SU-DHL-6 (cell line): ENCODE results near the gene SEMA5A.

ENCODE experiments used
- H2AFZ ChIP-seq: fragments of 200-600 bp; sonication (generic); 2 replicates; pipeline ENCODE4 v1.6.1; 2014; ENCODE audit warnings: low read depth, mild to moderate bottlenecking, moderate library complexity, mixed read lengths, antibody characterized with exemption, low read length; ENCODE audit not compliant: severe bottlenecking
- H3F3A ChIP-seq: fragments of 200-600 bp; shearing (Covaris generic); 2 replicates; pipeline ENCODE4 v1.6.0; 2016; ENCODE audit warnings: antibody characterized with exemption, mild to moderate bottlenecking; ENCODE audit not compliant: insufficient read depth
- H3K27ac ChIP-seq: fragments of 200-600 bp; sonication (generic); 2 replicates; pipeline ENCODE4 v1.5.1; 2016; ENCODE audit warnings: low read depth, mild to moderate bottlenecking, low read length, moderate library complexity, mixed read lengths
- H3K27me3 ChIP-seq: fragments of 200-600 bp; sonication (generic), shearing (Covaris generic); 2 replicates; pipeline ENCODE4 v1.6.0; 2014; ENCODE audit warnings: mild to moderate bottlenecking, low read length
- H3K36me3 ChIP-seq: fragments of 200-600 bp; sonication (generic); 2 replicates; pipeline ENCODE4 v1.6.1; 2014; ENCODE audit warnings: mild to moderate bottlenecking, low read length, mixed read lengths
- H3K4me2 ChIP-seq: fragments of 300-600, 200-600 bp; shearing (Covaris generic), sonication (generic); 2 replicates; pipeline ENCODE4 v1.6.0; 2014; ENCODE audit warnings: low read length, low read depth, mild to moderate bottlenecking; ENCODE audit not compliant: poor library complexity, severe bottlenecking
- H3K4me3 ChIP-seq: fragments of 200-600 bp; sonication (generic); 2 replicates; pipeline ENCODE4 v1.5.1; 2014; ENCODE audit warnings: antibody characterized with exemption, low read length, mild to moderate bottlenecking, mixed read lengths; ENCODE audit not compliant: insufficient read depth, poor library complexity, severe bottlenecking
- H3K79me2 ChIP-seq: fragments of 200-600 bp; sonication (generic); 2 replicates; pipeline ENCODE4 v1.6.1; 2014; ENCODE audit warnings: mild to moderate bottlenecking, low read length, moderate library complexity; ENCODE audit not compliant: insufficient read depth
- H3K9ac ChIP-seq: fragments of 200-600 bp; sonication (generic); 2 replicates; pipeline ENCODE4 v1.7.0; 2014; ENCODE audit warnings: mild to moderate bottlenecking, low read length
- H3K9me2 ChIP-seq: fragments of 200-600 bp; sonication (generic); replicated peaks from 2 replicates; pipeline ENCODE4 v1.6.1; 2014; ENCODE audit warnings: low read length; ENCODE audit not compliant: insufficient read depth
- H3K9me3 ChIP-seq: fragments of 200-600 bp; sonication (generic); 2 replicates; pipeline ENCODE4 v1.6.1; 2014; ENCODE audit warnings: low read length, mixed read lengths; ENCODE audit not compliant: insufficient read depth
- H4K20me1 ChIP-seq: fragments of 200-600 bp; sonication (generic); 2 replicates; pipeline ENCODE4 v1.6.1; 2014; ENCODE audit warnings: low read depth, mild to moderate bottlenecking, antibody characterized with exemption, low read length, moderate library complexity, mixed read lengths
- EZH2phosphoT487 ChIP-seq: fragments of 200-600 bp; sonication (generic), shearing (Covaris generic); conservative IDR thresholded peaks from 2 replicates; pipeline ENCODE4 v1.6.1; 2018; ENCODE audit warnings: mild to moderate bottlenecking, antibody characterized with exemption, low read length, moderate library complexity, mixed read lengths
- TF ChIP-seq, protein P1 (sequence below): fragments of 200-600 bp; sonication (generic); IDR thresholded peaks from one replicate; pipeline ENCODE4 v1.5.1; 2017; ENCODE audit warnings: antibody characterized with exemption, mild to moderate bottlenecking, low read length, moderate library complexity; ENCODE audit not compliant: insufficient read depth, poor library complexity, severe bottlenecking

Gene SEMA5A

DNA sequence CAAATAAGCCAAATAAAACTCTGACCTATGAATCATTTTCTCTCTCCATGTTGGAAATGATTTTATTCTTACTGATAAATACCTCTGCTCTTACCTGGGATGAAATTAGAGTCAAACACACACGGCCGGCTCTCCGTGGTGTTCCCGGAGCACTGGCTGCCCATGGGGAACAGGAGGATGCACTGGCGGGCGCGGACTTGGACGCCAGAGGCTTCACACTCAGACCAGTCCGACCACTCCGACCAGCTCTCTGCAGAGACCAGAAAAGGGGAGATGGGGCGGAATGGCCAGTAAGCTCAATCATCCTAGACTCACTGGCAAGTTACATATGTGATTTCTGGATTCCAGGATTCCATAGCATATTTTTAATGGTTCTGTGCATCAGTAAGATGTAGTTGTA lies 494.1 kb downstream of the SEMA5A start:
- H4K20me1 ChIP-seq = no peaks in the 10 kb centered on the region
- no peak overlapping the region for H3K4me2 ChIP-seq
- H3K27me3 ChIP-seq = no peaks in the 10 kb centered on the region
- H3K9me3 ChIP-seq = no peaks in the 10 kb centered on the region
- H3K27ac ChIP-seq = no peak overlapping the region
- no peaks in the 10 kb centered on the region for H3K79me2 ChIP-seq
- no peak overlapping the region for H3K4me3 ChIP-seq
- no peaks in the 10 kb centered on the region for H3F3A ChIP-seq
- no peak overlapping the region for H3K9ac ChIP-seq
- TF ChIP-seq, protein P1, sequence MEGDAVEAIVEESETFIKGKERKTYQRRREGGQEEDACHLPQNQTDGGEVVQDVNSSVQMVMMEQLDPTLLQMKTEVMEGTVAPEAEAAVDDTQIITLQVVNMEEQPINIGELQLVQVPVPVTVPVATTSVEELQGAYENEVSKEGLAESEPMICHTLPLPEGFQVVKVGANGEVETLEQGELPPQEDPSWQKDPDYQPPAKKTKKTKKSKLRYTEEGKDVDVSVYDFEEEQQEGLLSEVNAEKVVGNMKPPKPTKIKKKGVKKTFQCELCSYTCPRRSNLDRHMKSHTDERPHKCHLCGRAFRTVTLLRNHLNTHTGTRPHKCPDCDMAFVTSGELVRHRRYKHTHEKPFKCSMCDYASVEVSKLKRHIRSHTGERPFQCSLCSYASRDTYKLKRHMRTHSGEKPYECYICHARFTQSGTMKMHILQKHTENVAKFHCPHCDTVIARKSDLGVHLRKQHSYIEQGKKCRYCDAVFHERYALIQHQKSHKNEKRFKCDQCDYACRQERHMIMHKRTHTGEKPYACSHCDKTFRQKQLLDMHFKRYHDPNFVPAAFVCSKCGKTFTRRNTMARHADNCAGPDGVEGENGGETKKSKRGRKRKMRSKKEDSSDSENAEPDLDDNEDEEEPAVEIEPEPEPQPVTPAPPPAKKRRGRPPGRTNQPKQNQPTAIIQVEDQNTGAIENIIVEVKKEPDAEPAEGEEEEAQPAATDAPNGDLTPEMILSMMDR = no peak
- TF ChIP-seq EZH2phosphoT487 = no peak
- no peaks in the 10 kb centered on the region for H3K36me3 ChIP-seq
- no peak overlapping the region for H2AFZ ChIP-seq
- no peaks in the 10 kb centered on the region for H3K9me2 ChIP-seq

DNA sequence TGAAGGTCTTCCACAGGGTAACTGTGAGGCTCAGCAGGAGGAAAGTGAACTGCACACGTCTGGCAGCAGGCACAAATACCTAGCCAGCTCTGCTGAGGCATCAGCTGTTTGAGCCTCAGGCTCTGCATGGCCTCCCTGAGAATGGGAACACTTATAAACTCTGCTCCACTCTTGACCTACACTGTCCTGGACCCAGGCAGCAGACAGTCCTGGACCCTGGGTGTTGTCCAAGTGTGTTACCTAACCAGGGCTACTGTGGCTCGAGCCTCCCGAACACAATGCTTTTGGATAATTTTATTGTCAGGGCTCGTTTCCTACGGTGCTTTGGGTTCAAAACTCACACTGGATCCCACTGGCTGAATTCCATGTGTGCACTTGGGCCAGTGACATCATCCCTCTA lies 497.9 kb downstream of the SEMA5A start:
- H3K9ac ChIP-seq = no peak overlapping the region
- no peak overlapping the region for H3K4me3 ChIP-seq
- H3K9me3 ChIP-seq = no peaks in the 10 kb centered on the region
- TF ChIP-seq, protein P1 = no peak
- TF ChIP-seq EZH2phosphoT487 = no peak
- no peaks in the 10 kb centered on the region for H3F3A ChIP-seq
- no peaks in the 10 kb centered on the region for H3K36me3 ChIP-seq
- H4K20me1 ChIP-seq = no peaks in the 10 kb centered on the region
- no peaks in the 10 kb centered on the region for H3K9me2 ChIP-seq
- no peak overlapping the region for H3K27ac ChIP-seq
- no peaks in the 10 kb centered on the region for H3K27me3 ChIP-seq
- H2AFZ ChIP-seq = no peak overlapping the region
- no peak overlapping the region for H3K4me2 ChIP-seq
- no peaks in the 10 kb centered on the region for H3K79me2 ChIP-seq

DNA sequence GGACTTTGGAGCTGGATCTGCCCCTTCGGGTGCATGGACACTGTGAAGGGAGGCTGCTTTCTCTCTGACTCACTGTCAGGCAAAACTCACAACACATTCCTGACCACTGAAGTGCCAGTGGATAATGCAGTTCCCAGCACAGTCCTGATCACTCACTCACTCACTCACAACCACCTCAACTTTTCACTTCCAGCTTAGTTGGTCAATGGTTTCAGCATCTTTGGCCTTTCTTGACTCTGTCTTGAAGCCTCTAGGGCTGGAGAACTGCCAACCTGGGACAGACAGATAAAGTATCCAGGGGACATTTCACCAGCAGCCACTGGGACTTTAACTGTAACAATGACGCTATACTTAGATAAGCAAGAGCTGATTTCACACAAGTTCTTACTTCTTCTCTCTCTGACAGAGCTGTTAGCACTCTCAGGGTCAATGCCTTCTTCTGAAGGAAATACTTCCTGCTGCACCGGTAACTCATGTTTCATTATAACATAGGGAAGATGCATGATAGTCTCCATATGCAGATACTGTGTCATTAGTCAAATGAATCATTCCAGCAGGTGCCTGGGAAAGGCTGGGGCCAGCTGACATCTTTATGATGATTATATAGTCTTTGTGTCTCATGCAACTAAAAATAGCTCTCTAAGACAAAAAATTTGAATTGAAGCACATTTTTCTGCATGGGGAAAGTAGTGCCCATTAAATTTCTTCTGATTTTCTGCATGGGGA lies 499.0 kb downstream of the SEMA5A start:
- H3F3A ChIP-seq = no peaks in the 10 kb centered on the region
- no peak overlapping the region for H3K4me3 ChIP-seq
- no peak overlapping the region for H3K27ac ChIP-seq
- no peaks in the 10 kb centered on the region for H3K27me3 ChIP-seq
- TF ChIP-seq EZH2phosphoT487 = no peak
- TF ChIP-seq, protein P1 = no peak
- no peaks in the 10 kb centered on the region for H3K36me3 ChIP-seq
- no peak overlapping the region for H3K9ac ChIP-seq
- H3K79me2 ChIP-seq = no peaks in the 10 kb centered on the region
- H3K4me2 ChIP-seq = no peak overlapping the region
- no peaks in the 10 kb centered on the region for H3K9me3 ChIP-seq
- no peaks in the 10 kb centered on the region for H4K20me1 ChIP-seq
- H3K9me2 ChIP-seq = no peaks in the 10 kb centered on the region
- no peak overlapping the region for H2AFZ ChIP-seq
